GM12878 (cell line): ENCODE results near the gene RERE. TPM values are rescaled to one million over a fixed set of nuclear protein-coding genes. Genes with fewer than 3 reads are reported as not detected.

ENCODE experiments used
- ATAC-seq: fragments of 200-7000 bp; cut with Tn5 transposase; 3 replicates; pipeline ENCODE4 v1.9.1; 2020; ENCODE audit warnings: mild to moderate bottlenecking, moderate library complexity
- BruUV-seq: library from RNA; stranded (reverse); fragments of 400-500 nt; replicated peaks from 2 replicates; lab custom pipeline; 2021; lab: Mats Ljungman, UMichigan
- CTCF ChIA-PET: fragments of 300-600 bp; sonication (Branson Sonifier 250); formaldehyde crosslinking; extraction: SDS; loops from one replicate; lab custom pipeline; 2021; ENCODE audit warnings: inconsistent platforms; lab: Yijun Ruan, JAX
- POLR2A ChIA-PET: fragments of 350-600 bp; formaldehyde crosslinking; extraction: SDS; loops from one replicate; lab custom pipeline; 2021; ENCODE audit warnings: inconsistent platforms; lab: Charles Lee
- RAD21 ChIA-PET: fragments of 300-600 bp; sonication (Branson Sonifier 250); formaldehyde crosslinking; loops from one replicate; lab custom pipeline; 2023; ENCODE audit warnings: antibody characterized with exemption; ENCODE audit not compliant: unreplicated experiment; lab: Charles Lee
- SMC1A ChIA-PET: fragments of 300-600 bp; sonication (Branson Sonifier 250); formaldehyde crosslinking; loops from one replicate; lab custom pipeline; 2023; ENCODE audit not compliant: unreplicated experiment, uncharacterized antibody; lab: Charles Lee
- DNase-seq: peaks from one replicate; pipeline ENCODE4 v3.0.0-alpha.2; 2011; ENCODE audit warnings: low read depth, low spot score
- FAIRE-seq: peaks from 3 replicates; lab custom pipeline; 2011; peaks lifted over from hg19 to GRCh38; lab: Jason Lieb, UNC
- H2AFZ ChIP-seq: 2 replicates; pipeline ENCODE4 v1.6.0; 2011; ENCODE audit warnings: low read depth, low read length, control low read depth; ENCODE audit not compliant: control insufficient read depth
- H3K27ac ChIP-seq: 2 replicates; pipeline ENCODE4 v1.5.1; 2011; ENCODE audit warnings: control low read depth; ENCODE audit not compliant: control insufficient read depth, insufficient read depth
- H3K27me3 ChIP-seq, 2 experiments: replicated peaks in 1 of 2; 2 replicates each; pipeline versions ENCODE4 v1.6.0 to v1.6.1; 2011; ENCODE audit warnings: low read length in 1 of 2; ENCODE audit not compliant: control insufficient read depth in 2 of 2, insufficient read depth in 2 of 2
- H3K36me3 ChIP-seq, 2 experiments: 2 replicates each; pipeline ENCODE4 v1.5.1; 2011; ENCODE audit warnings: low read length in 1 of 2; ENCODE audit not compliant: control insufficient read depth in 2 of 2, insufficient read depth in 2 of 2
- H3K4me1 ChIP-seq: 2 replicates; pipeline ENCODE4 v1.6.1; 2011; ENCODE audit warnings: mild to moderate bottlenecking, low read length, moderate library complexity, mixed read lengths; ENCODE audit not compliant: control insufficient read depth, insufficient read depth
- H3K4me2 ChIP-seq: 2 replicates; pipeline ENCODE4 v1.6.0; 2011; ENCODE audit warnings: control low read depth; ENCODE audit not compliant: control insufficient read depth, insufficient read depth
- H3K4me3 ChIP-seq: fragments of 200-600 bp; sonication (generic); 2 replicates; pipeline ENCODE4 v1.5.1; 2016
- H3K79me2 ChIP-seq: 2 replicates; pipeline ENCODE4 v1.6.0; 2011; ENCODE audit warnings: low read length; ENCODE audit not compliant: control insufficient read depth, insufficient read depth
- H3K9ac ChIP-seq: 2 replicates; pipeline ENCODE4 v1.8.0; 2011; ENCODE audit warnings: low read length, control low read depth, mixed read lengths; ENCODE audit not compliant: control insufficient read depth, insufficient read depth
- H3K9me3 ChIP-seq: replicated peaks from 3 replicates; pipeline ENCODE4 v1.5.1; 2011; ENCODE audit warnings: mild to moderate bottlenecking, low read length; ENCODE audit not compliant: control insufficient read depth, insufficient read depth
- H4K20me1 ChIP-seq: 2 replicates; pipeline ENCODE4 v1.6.0; 2011; ENCODE audit not compliant: control insufficient read depth, insufficient read depth
- BCL3 ChIP-seq: IDR thresholded peaks from 2 replicates; pipeline ENCODE4 v1.6.1; 2011; ENCODE audit warnings: borderline replicate concordance, low read depth, mild to moderate bottlenecking, moderate library complexity, low read length; ENCODE audit not compliant: insufficient read depth, poor library complexity, severe bottlenecking
- CBX3 ChIP-seq: fragments of 200-600 bp; sonication (generic); IDR thresholded peaks from 2 replicates; pipeline ENCODE4 v1.6.1; 2016; ENCODE audit warnings: low read depth, borderline replicate concordance
- CHD2 ChIP-seq: IDR thresholded peaks from 2 replicates; pipeline ENCODE4 v1.6.1; 2011; ENCODE audit warnings: low read depth, low read length, improper control_type of control experiment, borderline replicate concordance
- CTCF ChIP-seq, 3 experiments: IDR thresholded peaks in 2 of 3; conservative IDR thresholded peaks in 1 of 3; 2 replicates each; pipeline ENCODE4 v1.5.1; 2011; ENCODE audit warnings: low read depth in 3 of 3, low read length in 3 of 3, mild to moderate bottlenecking in 3 of 3, control low read depth in 2 of 3, moderate library complexity in 2 of 3, inconsistent platforms in 1 of 3, mixed read lengths in 1 of 3; ENCODE audit not compliant: control insufficient read depth in 2 of 3, insufficient read depth in 1 of 3; ENCODE audit errors: extremely low read depth in 1 of 3
- EP300 ChIP-seq, 2 experiments: fragments of 150-350 bp in 1 of 2; IDR thresholded peaks; 2 replicates each; pipeline ENCODE4 v1.6.1; 2011 to 2012; ENCODE audit warnings: low read depth in 2 of 2, low read length in 2 of 2, borderline replicate concordance in 1 of 2, improper control_type of control experiment in 1 of 2, inconsistent platforms in 1 of 2; ENCODE audit not compliant: control insufficient read depth in 1 of 2
- HDGF ChIP-seq: fragments of 450-650 bp; IDR thresholded peaks from 2 replicates; pipeline ENCODE4 v1.6.1; 2016; ENCODE audit warnings: antibody characterized with exemption
- MYC ChIP-seq: IDR thresholded peaks from 2 replicates; pipeline ENCODE4 v1.6.1; 2011; ENCODE audit warnings: mild to moderate bottlenecking, low read length, moderate library complexity, inconsistent platforms; ENCODE audit not compliant: insufficient read depth, insufficient replicate concordance, insufficient read length, severe bottlenecking
- RELB ChIP-seq: fragments of 450-650 bp; IDR thresholded peaks from 2 replicates; pipeline ENCODE4 v1.6.1; 2017; ENCODE audit warnings: low read depth, mild to moderate bottlenecking, moderate library complexity
- SP1 ChIP-seq: IDR thresholded peaks from one replicate; pipeline ENCODE4 v1.6.1; 2011; ENCODE audit warnings: low read depth, low read length
- WGBS: methylation state at CpG from one replicate; pipeline ENCODE4 v1.1.6; 2016; ENCODE audit warnings: low lambda C conversion rate; ENCODE audit not compliant: insufficient replicate concordance, insufficient coverage; ENCODE audit errors: missing lambda C conversion rate; 5-methylcytosine and 5-hydroxymethylcytosine counted together
- in situ Hi-C: fragments of 300-500 bp; cut with MboI; formaldehyde crosslinking; loops from 9 replicates; pipeline ENCODE4 v1.14.3; 2018; ENCODE audit warnings: mixed read lengths
- intact Hi-C: fragments of 100-400 bp; cut with micrococcal nuclease; formaldehyde crosslinking; loops from one replicate; pipeline ENCODE4 v1.14.2; 2022; ENCODE audit not compliant: unreplicated experiment
- polyA plus RNA-seq, 11 experiments: library from polyadenylated mRNA; depleted of rRNA in 4 of 11; unstranded in 6 of 11; stranded (reverse) in 5 of 11; fragments of >200 nt; fragmentation: Nextera tagmentation in 4 of 11; fragmentation: Illumina TruSeq in 1 of 11; extraction: Ambion mirVana in 4 of 11; extraction: Trizol in 1 of 11; gene quantifications; 1 replicate in 1 of 11; 2 replicates in 10 of 11; pipeline versions ENCODE4 v1.2.1 to v1.2.3, GENCODE V29; 2011 to 2016; ENCODE audit warnings: inconsistent platforms in 2 of 11, missing spikeins in 2 of 11, low read depth in 1 of 11
- total RNA-seq, 4 experiments: library from RNA; depleted of rRNA in 3 of 4; stranded (reverse); fragments of >200 nt in 3 of 4; fragmentation: Illumina TruSeq in 1 of 4; extraction: Trizol in 1 of 4; gene quantifications; 2 replicates each; pipeline versions ENCODE4 v1.2.1 to v1.2.3, GENCODE V29; 2013 to 2021
- TF ChIP-seq, protein P1 (sequence below): fragments of 450-650 bp; formaldehyde crosslinking; IDR thresholded peaks from 2 replicates; pipeline ENCODE4 v1.4.0; 2020; ENCODE audit warnings: mild to moderate bottlenecking, moderate library complexity

The RERE gene
- total and polyA plus RNA-seq, 10 of the 15 experiments (the other 5 are each of a cell fraction or from before 2014, with no cell fraction given) = 5.2 to 60.5 (median 20.2) TPM

- RAD21 ChIA-PET = interaction anchor here (0.6 to 2.3 kb wide), 10 partner anchors 10 to 171 kb away, joined by 3 to 22 read pairs (median 4); no protein-coding TSS in a partner anchor
- TF ChIP-seq, protein P1, sequence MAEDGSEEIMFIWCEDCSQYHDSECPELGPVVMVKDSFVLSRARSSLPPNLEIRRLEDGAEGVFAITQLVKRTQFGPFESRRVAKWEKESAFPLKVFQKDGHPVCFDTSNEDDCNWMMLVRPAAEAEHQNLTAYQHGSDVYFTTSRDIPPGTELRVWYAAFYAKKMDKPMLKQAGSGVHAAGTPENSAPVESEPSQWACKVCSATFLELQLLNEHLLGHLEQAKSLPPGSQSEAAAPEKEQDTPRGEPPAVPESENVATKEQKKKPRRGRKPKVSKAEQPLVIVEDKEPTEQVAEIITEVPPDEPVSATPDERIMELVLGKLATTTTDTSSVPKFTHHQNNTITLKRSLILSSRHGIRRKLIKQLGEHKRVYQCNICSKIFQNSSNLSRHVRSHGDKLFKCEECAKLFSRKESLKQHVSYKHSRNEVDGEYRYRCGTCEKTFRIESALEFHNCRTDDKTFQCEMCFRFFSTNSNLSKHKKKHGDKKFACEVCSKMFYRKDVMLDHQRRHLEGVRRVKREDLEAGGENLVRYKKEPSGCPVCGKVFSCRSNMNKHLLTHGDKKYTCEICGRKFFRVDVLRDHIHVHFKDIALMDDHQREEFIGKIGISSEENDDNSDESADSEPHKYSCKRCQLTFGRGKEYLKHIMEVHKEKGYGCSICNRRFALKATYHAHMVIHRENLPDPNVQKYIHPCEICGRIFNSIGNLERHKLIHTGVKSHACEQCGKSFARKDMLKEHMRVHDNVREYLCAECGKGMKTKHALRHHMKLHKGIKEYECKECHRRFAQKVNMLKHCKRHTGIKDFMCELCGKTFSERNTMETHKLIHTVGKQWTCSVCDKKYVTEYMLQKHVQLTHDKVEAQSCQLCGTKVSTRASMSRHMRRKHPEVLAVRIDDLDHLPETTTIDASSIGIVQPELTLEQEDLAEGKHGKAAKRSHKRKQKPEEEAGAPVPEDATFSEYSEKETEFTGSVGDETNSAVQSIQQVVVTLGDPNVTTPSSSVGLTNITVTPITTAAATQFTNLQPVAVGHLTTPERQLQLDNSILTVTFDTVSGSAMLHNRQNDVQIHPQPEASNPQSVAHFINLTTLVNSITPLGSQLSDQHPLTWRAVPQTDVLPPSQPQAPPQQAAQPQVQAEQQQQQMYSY = no peak
- TF ChIP-seq MYC (no peak), BCL3 (no peak), RELB (peak; percentile 24; the same call in 1 of the 2 replicates), HDGF (no peak), CTCF (IDR thresholded peaks at IDR 0.05 in 2 of 3, conservative IDR thresholded peaks at IDR 0.05 in 1 of 3; ENCODE audit: control insufficient read depth in 2 of 3, extremely low read depth in 1 of 3, insufficient read depth in 1 of 3, low read depth in 3 of 3, low read length in 3 of 3) (peak; percentile 5 to 39 (median 17); a peak in 3 of 6 replicates), SP1 (no peak), EP300 (IDR thresholded peaks at IDR 0.05; ENCODE audit: borderline replicate concordance in 1 of 2, control insufficient read depth in 1 of 2, low read depth in 2 of 2, low read length in 2 of 2) (no peak), CBX3 (no peak), CHD2 (peak; percentile 35; the same call in 1 of the 2 replicates)
Measured at GRCh38 chr1:8814865-8815264, 2.6 kb downstream of the RERE start.

More at GRCh38 chr1:8814865-8815264, 2.6 kb downstream of the RERE start:
- intact Hi-C loops = loop anchor here (5.0 kb wide), 1 partner anchor 53 kb away; no protein-coding TSS in a partner anchor
- H3K9ac ChIP-seq = peak overlapping the region; percentile 12
- in situ Hi-C loops = no loop called here
- H3K4me3 ChIP-seq = peak overlapping the region; percentile 91
- POLR2A ChIA-PET = interaction anchor here (0.6 to 3.4 kb wide), 11 partner anchors 11 to 599 kb away, joined by 3 to 27 read pairs (median 4); partner anchors contain the start of gene ENO1
- H3K27me3 ChIP-seq = no peaks in the 10 kb centered on the region
- H2AFZ ChIP-seq = no peak overlapping the region
- no peaks in the 10 kb centered on the region for H3K36me3 ChIP-seq
- WGBS = 84% methylated on average over 5 of the region's 5 CpGs
- FAIRE-seq (peak; percentile 49), DNase-seq (no peak), ATAC-seq (no peak)
- SMC1A ChIA-PET = interaction anchor here (1.0 to 3.5 kb wide), 14 partner anchors 11 to 341 kb away, joined by 3 to 22 read pairs (median 6); partner anchors contain the start of gene ENO1
- no TSS peak for BruUV-seq
- H3K4me2 ChIP-seq = peak overlapping the region; percentile 36
- no peaks in the 10 kb centered on the region for H3K9me3 ChIP-seq
- no peaks in the 10 kb centered on the region for H3K4me1 ChIP-seq
- peak overlapping the region; percentile 8; the same call in 1 of the 2 replicates for H3K27ac ChIP-seq
- peaks cover 63% of the 10 kb centered on the region for H3K79me2 ChIP-seq
- CTCF ChIA-PET = interaction anchor here (0.6 to 2.3 kb wide), 15 partner anchors 31 to 253 kb away, joined by 3 to 26 read pairs (median 5); no protein-coding TSS in a partner anchor
- no peaks in the 10 kb centered on the region for H4K20me1 ChIP-seq
